NCI-H2107 (cell line): ENCODE data around the gene CCDC54.
"Not testable (repeated sequence)": the region's sequence is repeated elsewhere in the genome, so short reads cannot be mapped to it uniquely, and the experiment has no call there.

ENCODE experiments used
- DNase-seq: peaks from one replicate; lab custom pipeline; 2025; lab: John Stamatoyannopoulos, UW

Gene CCDC54

DNA sequence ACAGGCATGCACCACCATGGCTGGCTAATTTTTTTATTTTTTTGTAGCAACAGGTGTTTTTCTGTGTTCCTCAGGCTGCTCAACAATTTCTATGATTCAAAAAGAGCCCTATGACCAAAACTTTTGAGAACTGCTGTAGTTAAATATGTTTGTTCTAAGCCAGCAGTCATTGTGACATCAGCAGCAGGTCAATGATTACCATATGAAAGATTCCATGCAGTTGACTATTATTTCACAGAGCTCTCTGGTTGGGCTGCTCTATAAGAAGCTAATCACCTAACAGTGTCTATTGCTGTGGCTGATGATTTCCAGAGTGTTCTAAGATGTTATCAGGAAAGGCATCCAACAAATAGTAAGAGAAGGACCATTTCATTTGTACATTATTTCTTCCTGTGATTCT lies at the start of gene CCDC54:
Gene CCDC54, plus strand, starts transcription at position 289 of the 400 bp plus-strand sequence. CDS start 149 bp downstream, outside the sequence.
- no peak for DNase-seq

DNA sequence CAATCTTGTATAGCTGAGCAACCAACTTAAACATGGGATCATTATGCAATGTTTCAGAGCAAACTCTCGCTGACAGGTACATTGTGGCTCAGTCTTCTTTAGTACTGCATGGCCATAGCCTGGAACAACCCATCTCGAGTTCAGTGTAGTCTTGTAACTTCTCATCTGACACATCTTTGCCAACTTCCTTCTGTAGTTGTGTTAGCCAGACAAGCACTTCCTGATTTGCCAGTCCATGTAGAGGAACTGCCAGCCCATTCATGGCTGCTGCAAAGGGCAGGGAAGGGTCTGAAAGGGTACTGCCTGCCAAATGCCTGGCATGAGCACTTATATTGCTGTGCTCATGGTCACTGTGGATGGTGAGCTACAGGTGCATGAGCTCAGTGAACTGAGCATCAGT lies 49.2 kb upstream of the CCDC54 start:
- DNase-seq: no peak

DNA sequence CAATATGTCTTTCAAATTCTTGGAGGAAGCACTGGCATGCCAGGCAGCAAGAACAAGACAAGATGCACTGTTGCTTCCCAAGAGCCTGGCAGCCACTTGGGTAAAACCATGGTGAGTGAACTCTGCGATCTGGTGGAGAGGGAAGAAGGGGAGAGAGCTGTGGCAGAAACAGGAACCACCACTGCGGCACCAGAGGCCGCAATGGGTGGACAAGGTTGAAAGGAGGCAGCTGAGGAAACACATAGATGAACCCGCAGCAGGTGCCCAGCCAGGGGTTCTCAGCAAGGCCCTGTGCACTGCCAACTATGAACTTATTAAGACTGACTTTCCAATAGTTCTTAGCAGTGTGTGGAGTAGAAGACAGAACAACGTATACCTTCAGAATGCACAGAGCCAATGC lies 48.2 kb upstream of the CCDC54 start:
- DNase-seq: no peak

DNA sequence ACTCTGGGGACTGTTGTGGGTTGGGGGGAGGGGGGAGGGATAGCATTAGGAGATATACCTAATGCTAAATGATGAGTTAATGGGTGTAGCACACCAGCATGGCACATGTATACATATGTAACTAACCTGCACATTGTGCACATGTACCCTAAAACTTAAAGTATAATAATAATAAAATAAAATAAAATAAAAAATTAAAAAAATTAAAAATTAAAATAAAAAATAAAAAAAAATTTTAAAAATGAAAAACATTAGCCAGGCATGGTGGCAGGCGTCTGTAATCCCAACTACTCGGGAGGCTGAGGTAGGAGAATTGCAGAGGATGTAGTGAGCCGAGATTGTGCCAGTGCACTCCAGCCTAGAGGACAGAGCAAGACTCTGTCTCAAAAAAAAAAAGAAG lies 37.5 kb upstream of the CCDC54 start:
- not testable (repeated sequence) for DNase-seq

DNA sequence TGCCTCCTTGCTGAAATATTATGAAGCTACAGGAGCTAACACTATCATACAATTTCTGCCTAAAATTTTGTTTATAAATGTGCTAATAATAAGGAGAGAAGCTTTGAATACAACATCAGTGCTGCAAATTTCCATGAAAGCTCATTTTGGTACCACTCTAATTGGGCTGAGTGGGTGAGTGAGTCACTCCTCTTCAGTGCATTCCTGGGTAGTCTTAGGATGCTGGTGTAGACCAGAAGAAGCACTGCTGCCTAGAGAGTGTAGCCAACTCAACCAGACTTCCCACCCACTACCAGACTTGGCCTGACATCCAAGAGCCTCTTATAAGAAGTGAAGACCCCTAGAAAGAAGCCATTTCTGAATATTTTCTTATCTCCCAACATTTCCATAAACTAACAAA lies 32.5 kb upstream of the CCDC54 start:
- DNase-seq: no peak

DNA sequence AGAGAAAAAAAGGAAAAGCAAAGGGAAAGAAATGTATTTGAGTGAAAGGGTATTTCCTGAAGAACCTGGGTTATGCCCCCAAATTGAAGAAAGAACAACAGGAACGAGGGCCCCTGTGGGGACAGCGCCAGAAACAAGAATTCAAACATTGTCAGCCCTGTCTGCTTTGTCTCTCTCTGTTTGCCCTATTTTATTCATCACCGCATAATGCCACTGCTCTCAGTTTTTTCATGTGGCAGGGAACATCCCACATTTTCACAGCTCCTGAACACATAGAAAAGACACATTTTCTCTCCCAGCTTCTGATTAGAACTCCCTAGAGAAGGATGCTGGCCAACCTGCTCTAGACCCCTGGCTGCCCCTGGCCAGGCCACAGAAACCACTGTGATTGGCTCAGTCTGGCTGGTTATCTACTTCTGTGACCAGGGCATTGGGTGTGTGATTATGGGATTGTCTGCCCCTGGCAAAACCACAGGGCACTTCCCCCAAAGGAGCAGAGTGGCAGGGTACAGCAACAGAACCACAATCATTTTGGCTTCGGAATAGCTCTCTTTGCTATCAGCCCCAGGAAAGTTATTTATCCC lies 31.3 kb upstream of the CCDC54 start:
- no peak for DNase-seq

DNA sequence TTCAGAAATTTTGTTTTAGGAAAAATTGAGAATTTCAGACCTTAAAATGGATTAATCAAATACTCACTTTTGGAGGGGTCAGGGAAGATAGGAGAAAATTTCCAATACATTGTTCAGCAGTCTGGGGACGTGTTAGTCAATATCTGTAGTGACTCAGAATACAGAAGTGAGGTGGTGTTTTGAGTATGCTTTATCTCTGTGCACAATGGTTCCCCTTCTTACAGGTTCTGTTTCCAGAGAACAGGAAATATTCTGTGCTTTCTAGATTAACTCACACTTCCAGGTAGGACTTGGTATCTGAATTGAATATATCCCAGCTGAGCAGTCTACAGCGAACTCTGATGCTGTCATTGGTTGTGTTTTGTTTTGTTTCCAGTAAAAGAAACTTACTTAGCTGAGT lies 30.7 kb upstream of the CCDC54 start:
- no peak for DNase-seq

DNA sequence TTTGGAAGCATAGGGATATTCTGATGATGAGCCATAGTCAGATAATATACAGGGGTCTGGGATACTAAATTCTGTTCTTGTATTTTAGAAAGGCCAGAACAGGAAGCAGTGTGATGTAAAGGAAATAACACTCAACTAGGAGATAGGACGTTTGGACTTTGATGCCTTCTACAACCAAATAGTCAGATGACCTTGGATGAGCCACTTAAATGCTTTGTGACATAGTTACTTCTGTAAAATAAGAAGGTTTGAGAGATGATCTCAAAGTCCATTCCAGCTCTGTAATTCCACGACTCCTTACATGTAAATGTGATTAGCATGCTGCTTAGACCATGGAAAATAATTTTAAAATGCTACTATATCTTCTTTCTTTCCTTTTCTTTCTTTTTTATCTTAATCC lies 29.5 kb upstream of the CCDC54 start:
- DNase-seq: no peak

DNA sequence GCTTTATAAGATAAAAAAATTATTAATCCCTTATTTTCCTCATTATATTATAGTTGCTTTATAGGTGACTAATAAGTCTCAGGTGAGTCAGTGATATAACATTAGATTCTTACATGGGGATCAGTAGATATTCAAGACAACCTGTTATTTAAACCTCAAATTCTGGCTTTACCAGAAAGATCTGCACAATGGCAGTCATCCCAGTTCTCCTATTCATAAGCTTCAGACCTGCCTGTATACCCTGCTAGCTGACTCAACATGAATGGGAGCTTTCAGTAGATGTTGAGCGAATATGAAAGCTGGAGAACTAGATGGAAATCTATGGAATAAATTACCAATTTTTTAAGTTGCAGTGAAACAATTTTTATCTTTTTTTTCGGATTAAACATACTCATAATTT lies 20.5 kb upstream of the CCDC54 start:
- DNase-seq: no peak

DNA sequence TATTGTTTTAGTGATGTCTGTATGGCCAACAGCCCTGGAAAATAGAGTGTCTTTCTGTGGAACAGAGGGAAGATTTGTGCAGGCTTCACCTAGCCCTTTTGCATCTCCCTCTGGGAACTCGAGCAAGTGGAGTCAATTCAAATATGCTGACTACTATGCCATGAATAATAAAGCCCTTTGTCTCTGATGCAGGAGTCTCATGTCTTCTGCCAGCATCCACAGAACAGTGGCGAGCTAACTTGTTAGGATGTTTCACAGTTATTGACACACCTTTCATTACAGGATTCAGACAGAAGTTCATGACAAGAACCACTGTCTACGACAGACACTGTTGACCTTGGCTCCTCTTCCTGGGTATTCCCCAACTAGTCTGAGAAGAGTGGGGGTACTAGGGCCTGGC lies 15.6 kb upstream of the CCDC54 start:
- DNase-seq: no peak

DNA sequence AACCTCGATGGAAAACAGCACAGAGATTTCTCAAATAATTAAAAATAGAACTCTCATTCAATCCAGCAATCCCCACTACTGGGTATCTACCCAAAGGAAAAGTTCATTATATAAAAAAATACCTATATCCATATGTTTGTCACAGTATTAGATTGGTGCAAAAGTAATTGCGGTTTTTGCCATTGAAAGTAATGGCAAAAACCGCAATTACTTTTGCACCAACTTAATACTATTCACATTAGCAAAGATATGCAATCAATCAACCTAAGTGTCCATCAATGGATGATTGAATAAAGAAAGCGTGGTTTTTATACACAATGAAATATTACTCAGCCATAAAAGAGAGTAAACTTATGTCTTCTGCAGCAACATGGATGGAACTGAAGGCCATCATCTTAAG lies 12.2 kb upstream of the CCDC54 start:
- DNase-seq: no peak

DNA sequence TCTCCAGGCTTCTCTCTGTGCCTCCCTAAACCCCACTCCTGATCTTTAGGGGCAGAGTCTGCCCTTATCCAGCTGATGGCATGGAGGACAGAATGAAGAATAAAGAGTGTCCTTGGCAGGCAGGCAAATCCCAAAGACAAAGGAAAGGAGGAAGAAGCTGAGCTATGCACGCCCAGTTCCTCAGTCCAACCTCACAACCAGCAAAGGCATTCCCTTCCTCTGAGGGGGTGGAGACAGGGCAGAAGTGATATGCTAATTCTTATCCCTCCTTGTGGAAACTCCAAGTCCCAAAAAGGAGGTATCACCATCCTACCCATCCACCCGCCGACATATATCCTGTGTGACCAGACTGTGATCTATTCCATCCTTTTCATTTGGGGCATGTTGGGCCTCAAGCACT lies 10.5 kb upstream of the CCDC54 start:
- DNase-seq: no peak

DNA sequence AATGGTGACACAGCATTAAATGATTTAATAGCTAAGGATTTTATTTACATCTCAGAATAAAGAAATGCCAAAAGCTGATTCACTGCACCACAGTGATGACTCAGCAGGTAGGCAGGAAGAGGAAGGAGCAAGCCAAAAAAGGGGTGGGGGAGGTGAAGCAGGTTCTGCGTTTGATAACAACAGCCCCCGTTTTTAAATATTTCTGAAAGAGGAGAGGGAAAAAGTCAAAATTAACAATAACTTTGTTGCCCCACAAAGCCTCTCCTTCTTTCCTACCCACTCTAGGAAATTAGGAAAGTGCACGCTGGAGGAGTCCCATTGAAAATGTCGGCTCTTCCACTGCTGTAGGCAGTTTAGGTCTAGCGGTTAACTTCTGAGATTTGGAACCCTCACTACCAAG lies 9.9 kb upstream of the CCDC54 start:
- DNase-seq: no peak

DNA sequence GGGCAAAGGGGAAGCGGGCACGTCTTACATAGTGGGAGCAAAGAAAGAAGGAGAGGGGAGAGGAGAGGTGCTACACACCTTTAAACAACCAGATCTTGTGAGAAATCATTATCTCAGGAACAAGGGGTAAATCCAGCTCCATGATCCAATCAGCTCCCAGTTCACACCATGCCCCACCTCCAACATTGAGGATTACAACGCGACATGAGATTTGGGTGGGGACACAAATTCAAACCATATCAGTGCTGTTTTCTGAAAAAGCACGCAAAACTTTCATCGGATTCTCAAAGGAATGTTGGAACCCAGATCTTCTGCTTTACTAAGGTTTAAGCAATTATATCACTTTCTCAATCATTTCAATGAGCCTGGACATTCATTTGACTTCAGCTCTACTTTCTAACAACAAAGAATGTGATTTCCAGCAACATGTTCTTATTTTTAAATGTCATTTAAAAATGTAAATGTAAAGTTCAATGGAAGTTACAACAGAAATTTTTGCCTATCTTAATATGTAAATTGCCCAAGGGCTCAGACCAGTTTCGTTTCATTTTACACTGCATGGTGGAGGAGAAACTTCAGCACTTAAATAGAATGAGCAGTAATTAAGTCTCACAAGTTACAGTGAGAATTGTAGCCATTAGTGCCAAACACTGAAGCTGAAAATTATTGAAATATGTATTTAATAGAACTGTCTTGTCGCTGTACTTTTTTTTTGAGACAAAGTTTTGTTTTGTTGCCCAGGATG lies 8.4 kb upstream of the CCDC54 start:
- DNase-seq: no peak

DNA sequence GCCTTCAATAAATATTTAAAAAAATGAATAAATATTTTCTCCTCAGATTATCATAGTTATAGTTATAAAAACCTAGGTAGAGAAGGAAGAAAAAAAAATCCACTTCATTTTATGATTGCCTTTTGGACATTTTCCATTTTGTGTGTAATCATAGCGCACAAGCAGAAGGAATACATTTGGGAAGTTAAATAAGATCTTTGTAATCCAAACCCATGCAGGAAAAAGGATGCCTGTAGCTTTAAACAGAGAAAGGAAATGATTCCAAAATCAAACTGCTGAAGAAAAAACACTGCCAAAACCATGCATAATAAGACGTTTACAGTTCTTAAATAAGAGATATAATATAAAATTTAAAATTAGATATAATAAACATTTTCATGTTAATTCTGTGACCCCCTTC lies 7.4 kb upstream of the CCDC54 start:
- DNase-seq: no peak

DNA sequence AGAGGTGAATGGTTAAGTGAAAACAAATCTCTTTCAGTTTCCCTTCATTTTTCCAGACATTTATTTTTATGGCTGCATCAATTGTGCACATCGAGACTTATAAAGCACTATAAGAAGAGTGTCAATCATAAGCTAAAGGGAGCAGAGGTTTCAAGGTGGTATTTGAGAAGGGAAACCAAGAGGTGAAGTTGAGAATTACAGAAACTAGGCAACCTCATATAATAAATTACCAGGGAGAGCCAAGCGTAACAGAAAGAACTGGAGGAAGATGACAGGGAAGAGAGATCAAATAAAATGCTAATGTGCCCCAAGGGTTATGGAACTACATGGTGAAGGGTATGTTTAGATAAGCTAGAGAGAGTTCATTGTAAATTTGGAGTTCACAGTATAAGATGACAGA lies 6.3 kb upstream of the CCDC54 start:
- DNase-seq: no peak

DNA sequence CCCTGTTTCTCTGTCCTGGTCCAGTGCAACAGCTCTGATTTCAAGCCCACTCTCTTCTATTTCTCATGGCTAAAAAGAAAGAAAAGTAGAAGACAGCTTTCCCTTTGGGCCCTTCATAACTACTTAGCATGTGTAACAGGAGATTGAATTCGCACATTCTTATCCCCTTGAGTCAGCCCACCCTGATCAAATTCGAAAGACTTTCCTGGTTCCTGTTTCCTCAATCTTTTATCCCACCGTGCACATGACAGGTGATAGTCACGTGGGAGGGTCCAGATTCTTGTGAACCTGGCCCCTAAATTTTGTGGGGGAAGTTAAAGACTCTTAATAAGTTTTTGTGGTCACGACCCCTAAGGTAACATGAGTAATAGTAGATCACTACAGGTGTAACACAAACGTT lies 4.7 kb upstream of the CCDC54 start:
- DNase-seq: no peak

DNA sequence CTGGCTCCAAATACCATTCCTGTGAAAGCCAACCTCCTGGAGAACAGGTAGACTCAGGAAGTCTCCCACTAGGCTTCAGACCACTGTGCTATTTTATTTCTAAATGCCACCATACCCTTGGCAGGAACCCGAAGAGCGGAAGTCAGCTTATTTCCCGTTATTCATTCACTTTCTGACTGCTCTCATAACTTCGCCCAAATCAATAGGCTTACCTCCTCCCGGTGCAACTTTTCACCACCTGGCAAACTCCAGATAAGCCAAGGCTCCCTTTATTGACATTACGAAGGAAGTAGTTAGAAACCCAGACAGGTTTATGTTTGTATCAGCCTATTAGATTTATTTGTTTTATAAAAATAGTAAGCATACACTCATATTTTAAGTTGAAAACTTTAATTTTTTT lies 3.3 kb upstream of the CCDC54 start:
- DNase-seq: no peak

DNA sequence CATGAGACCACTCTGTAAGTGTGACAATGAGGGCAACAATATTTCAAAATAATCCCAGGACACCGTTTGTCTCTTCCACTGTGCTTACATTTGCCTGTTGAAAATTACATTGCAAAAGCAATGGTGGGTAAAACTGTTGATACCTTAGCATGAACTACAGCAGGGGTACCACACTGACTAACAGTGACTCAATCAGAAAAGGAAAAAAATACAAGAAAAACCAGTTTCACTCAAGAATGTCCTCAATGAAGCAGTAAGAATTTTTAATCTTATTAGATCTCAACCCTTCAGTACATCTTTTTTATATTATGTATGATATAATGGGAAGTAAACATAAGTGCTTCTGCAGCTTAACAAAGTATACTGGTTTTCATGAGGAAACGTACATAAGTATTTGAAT lies 1.6 kb upstream of the CCDC54 start:
- DNase-seq: no peak

DNA sequence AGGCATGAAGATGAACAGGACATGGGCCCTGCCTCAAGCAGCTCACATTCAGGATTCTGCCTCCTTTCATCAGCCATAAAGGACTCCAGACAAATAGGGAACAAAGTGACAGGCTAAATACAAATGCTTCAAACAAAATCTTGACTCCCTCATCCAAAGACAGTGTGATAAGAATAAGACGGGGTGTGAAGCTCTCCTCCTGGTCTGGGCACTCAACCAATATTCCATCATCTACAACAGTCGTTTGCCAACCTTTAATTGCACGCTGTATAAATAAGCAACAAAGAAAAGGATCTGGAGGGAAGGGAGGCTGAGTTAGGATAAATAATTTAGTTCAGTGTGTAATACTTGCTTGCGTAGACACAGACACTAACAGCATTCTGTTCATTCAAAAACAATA lies 5.4 kb downstream of the CCDC54 start:
- DNase-seq: no peak

DNA sequence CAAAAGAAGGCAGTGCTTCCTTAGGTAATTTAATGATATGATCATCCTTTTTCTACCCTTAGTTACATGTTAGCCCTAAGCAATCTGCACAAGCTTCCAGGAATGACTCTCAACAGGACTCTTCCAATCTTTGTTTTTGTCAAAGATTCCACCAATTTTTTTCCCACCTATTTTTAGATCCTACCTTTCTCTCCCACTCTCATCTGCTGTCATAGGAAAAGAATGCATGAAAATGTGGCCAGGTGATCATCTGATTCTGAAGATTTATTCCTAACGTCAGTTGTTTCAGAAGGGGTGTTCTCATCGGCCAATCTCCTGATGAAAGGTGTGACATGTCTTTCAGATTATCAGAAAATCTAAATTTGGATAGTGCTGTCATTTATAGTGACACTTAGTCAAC lies 7.2 kb downstream of the CCDC54 start:
- no peak for DNase-seq

DNA sequence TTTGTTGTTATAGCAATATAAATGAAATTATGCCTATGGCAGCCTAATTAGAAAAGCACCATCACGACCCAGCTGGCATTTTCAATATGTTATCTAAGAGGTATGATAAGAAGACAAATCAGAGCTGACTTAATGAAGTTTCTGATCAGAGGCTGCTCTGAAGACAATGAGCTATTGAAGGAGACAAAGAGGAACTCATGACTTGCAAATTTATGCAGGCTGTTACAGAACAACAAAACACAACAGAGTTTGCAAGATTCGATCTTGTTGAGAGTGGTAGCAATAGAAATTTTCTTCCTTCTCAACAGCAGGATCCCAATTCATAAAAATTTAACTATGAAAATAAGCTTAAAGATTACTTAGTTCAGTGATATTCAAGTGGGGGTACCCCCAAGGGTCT lies 7.7 kb downstream of the CCDC54 start:
- no peak for DNase-seq

DNA sequence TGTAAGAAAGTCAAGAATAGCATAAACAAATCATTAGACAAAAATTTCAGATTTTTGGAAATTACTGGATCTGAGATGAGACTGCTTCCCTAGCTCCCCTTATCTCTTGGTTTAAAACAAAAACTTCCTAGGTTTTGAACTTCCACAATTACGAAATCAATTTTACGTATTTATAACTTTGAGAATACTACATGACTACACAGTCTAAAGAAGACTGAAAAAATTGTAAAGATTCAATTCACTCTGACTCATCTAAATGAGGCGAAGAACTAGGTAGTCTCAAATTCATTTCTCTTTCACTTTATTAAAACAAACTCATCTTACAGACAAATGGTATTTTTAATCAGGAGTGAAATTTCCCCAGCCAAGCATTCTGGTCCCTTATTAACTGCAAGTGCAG lies 10.3 kb downstream of the CCDC54 start:
- DNase-seq: no peak

DNA sequence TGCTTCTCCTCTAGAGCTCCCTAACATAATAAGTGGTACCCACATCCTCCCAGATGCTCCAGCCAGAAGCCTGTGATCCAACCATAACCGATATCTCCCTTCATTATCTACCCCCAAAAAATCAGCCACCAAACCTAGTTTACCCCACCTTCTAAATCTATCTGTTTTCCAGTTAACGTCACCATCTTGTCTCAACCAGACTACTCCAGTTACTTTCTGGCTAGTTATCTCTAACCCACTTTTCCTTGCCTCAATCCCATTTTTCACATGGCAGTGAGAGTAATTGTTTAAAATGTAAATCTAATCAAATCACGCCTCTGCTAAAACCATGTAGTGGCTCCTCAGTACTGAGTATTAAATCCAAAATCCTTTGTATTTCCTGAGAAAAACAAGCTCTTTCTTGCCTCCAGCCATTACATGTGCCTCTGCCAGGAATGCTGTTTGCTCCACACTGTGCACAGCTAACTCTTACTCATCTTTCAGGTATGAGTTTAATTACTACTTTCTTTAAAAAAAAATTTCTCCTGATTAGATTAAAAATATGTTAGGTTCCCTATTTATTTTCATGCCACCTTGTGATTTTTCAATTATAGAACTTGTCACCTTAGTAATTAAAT lies 15.4 kb downstream of the CCDC54 start:
- DNase-seq: no peak
